IMR-90 (cell line): ENCODE measurements around the gene TMEM181. TPM values are rescaled to one million over a fixed set of nuclear protein-coding genes. Genes with fewer than 3 reads are reported as not detected.

Experiments used
- ATAC-seq: fragments of 200-7000 bp; cut with Tn5 transposase; 2 replicates; pipeline ENCODE4 v1.9.1; 2020; ENCODE audit warnings: low read depth, mild to moderate bottlenecking, moderate library complexity
- BruUV-seq: library from RNA; stranded (reverse); fragments of 400-500 nt; replicated peaks from 2 replicates; lab custom pipeline; 2021; lab: Mats Ljungman, UMichigan
- CTCF ChIA-PET: fragments of 300-600 bp; formaldehyde crosslinking; extraction: SDS; loops from one replicate; lab custom pipeline; 2021; ENCODE audit warnings: antibody characterized with exemption; lab: Yijun Ruan, JAX
- POLR2A ChIA-PET: fragments of 300-600 bp; sonication (Branson Sonifier 250); formaldehyde crosslinking; loops from one replicate; lab custom pipeline; 2022; ENCODE audit warnings: antibody characterized with exemption; ENCODE audit not compliant: unreplicated experiment; lab: Charles Lee
- DNase-seq: peaks from one replicate; pipeline ENCODE4 v3.0.0; 2013
- H2AFZ ChIP-seq: replicated peaks from 2 replicates; pipeline ENCODE3; 2013; ENCODE audit warnings: low read length, mild to moderate bottlenecking; ENCODE audit not compliant: poor library complexity
- H2AK5ac ChIP-seq: 2 replicates; pipeline ENCODE4 v1.6.1; 2013; ENCODE audit warnings: low read depth, low read length, inconsistent platforms
- H2AK9ac ChIP-seq: replicated peaks from 2 replicates; pipeline ENCODE3; 2013; ENCODE audit warnings: mild to moderate bottlenecking, low read depth, low read length, moderate library complexity; ENCODE audit not compliant: poor library complexity
- H2BK120ac ChIP-seq: 2 replicates; pipeline ENCODE4 v1.6.1; 2013; ENCODE audit warnings: low read depth, low read length, inconsistent platforms
- H2BK15ac ChIP-seq: 3 replicates; pipeline ENCODE4 v1.6.1; 2013; ENCODE audit warnings: low read depth, low read length, inconsistent platforms
- H2BK20ac ChIP-seq: 2 replicates; pipeline ENCODE4 v1.6.1; 2013; ENCODE audit warnings: low read depth, mild to moderate bottlenecking, inconsistent platforms, low read length, moderate library complexity
- H2BK5ac ChIP-seq: 2 replicates; pipeline ENCODE4 v1.6.1; 2013; ENCODE audit warnings: mild to moderate bottlenecking, low read depth, low read length, inconsistent platforms; ENCODE audit not compliant: poor library complexity, severe bottlenecking
- H3K14ac ChIP-seq: replicated peaks from 2 replicates; pipeline ENCODE4 v1.6.1; 2013; ENCODE audit warnings: low read depth, low read length, inconsistent platforms
- H3K18ac ChIP-seq: 2 replicates; pipeline ENCODE4 v1.6.1; 2013; ENCODE audit warnings: low read depth, low read length, control low read depth
- H3K23ac ChIP-seq: 2 replicates; pipeline ENCODE4 v1.6.1; 2013; ENCODE audit warnings: low read depth, low read length, inconsistent platforms
- H3K27ac ChIP-seq: 2 replicates; pipeline ENCODE4 v1.5.1; 2013; ENCODE audit warnings: mild to moderate bottlenecking, control low read depth, low read length; ENCODE audit not compliant: insufficient read depth
- H3K27me3 ChIP-seq: 2 replicates; pipeline ENCODE4 v1.6.1; 2013; ENCODE audit warnings: low read length; ENCODE audit not compliant: control insufficient read depth, insufficient read depth
- H3K36me3 ChIP-seq: 2 replicates; pipeline ENCODE4 v1.6.1; 2013; ENCODE audit warnings: low read length, mixed read lengths; ENCODE audit not compliant: control insufficient read depth, insufficient read depth
- H3K4ac ChIP-seq: 2 replicates; pipeline ENCODE4 v1.6.1; 2013; ENCODE audit warnings: low read depth, low read length, inconsistent platforms
- H3K4me1 ChIP-seq: 2 replicates; pipeline ENCODE4 v1.6.1; 2013; ENCODE audit warnings: low read length, mixed read lengths; ENCODE audit not compliant: control insufficient read depth, insufficient read depth
- H3K4me2 ChIP-seq: 2 replicates; pipeline ENCODE4 v1.6.1; 2013; ENCODE audit warnings: low read depth, mild to moderate bottlenecking, control low read depth, low read length, moderate library complexity
- H3K4me3 ChIP-seq: 2 replicates; pipeline ENCODE4 v1.5.1; 2013; ENCODE audit warnings: low read depth, mild to moderate bottlenecking, control low read depth, low read length, moderate library complexity; ENCODE audit not compliant: insufficient read depth
- H3K56ac ChIP-seq: 2 replicates; pipeline ENCODE4 v1.6.1; 2013; ENCODE audit warnings: low read length, inconsistent platforms; ENCODE audit not compliant: insufficient read depth; ENCODE audit errors: extremely low read depth
- H3K79me1 ChIP-seq, 2 experiments: 2 replicates each; pipeline ENCODE4 v1.6.1; 2013; ENCODE audit warnings: low read length in 2 of 2, inconsistent platforms in 1 of 2, low read depth in 1 of 2
- H3K9ac ChIP-seq: 2 replicates; pipeline ENCODE4 v1.6.1; 2013; ENCODE audit warnings: low read depth, low read length, control low read depth
- H3K9me1 ChIP-seq: 2 replicates; pipeline ENCODE4 v1.6.1; 2013; ENCODE audit warnings: low read length, inconsistent platforms; ENCODE audit not compliant: insufficient read depth
- H3K9me3 ChIP-seq: 2 replicates; pipeline ENCODE4 v1.6.1; 2013; ENCODE audit warnings: low read length; ENCODE audit not compliant: control insufficient read depth, insufficient read depth
- H4K20me1 ChIP-seq: 2 replicates; pipeline ENCODE4 v1.6.1; 2013; ENCODE audit warnings: low read length, inconsistent platforms; ENCODE audit not compliant: insufficient read depth
- H4K5ac ChIP-seq: 2 replicates; pipeline ENCODE4 v1.6.1; 2013; ENCODE audit warnings: mild to moderate bottlenecking, low read depth, low read length, control low read depth
- H4K8ac ChIP-seq, 2 experiments: 2 replicates each; pipeline ENCODE4 v1.6.1; 2013; ENCODE audit warnings: low read depth in 2 of 2, low read length in 2 of 2, control low read depth in 1 of 2, inconsistent platforms in 1 of 2
- H4K91ac ChIP-seq: 2 replicates; pipeline ENCODE4 v1.6.1; 2013; ENCODE audit warnings: low read depth, low read length, inconsistent platforms; ENCODE audit not compliant: insufficient read depth
- BHLHE40 ChIP-seq: fragments of 150-350 bp; IDR thresholded peaks from 2 replicates; pipeline ENCODE4 v1.6.1; 2016; ENCODE audit warnings: mild to moderate bottlenecking, low read depth, low read length
- CHD1 ChIP-seq: IDR thresholded peaks from 2 replicates; pipeline ENCODE4 v1.6.1; 2012; ENCODE audit warnings: low read depth, low read length, improper control_type of control experiment
- FOS ChIP-seq: fragments of 150-350 bp; IDR thresholded peaks from 2 replicates; pipeline ENCODE4 v1.6.1; 2016; ENCODE audit warnings: low read depth, low read length
- MXI1 ChIP-seq: IDR thresholded peaks from 2 replicates; pipeline ENCODE4 v1.6.1; 2012; ENCODE audit warnings: low read depth, mild to moderate bottlenecking, low read length, moderate library complexity, borderline replicate concordance
- RAD21 ChIP-seq: IDR thresholded peaks from 2 replicates; pipeline ENCODE4 v1.6.1; 2012; ENCODE audit warnings: low read length, improper control_type of control experiment
- RCOR1 ChIP-seq: IDR thresholded peaks from 2 replicates; pipeline ENCODE4 v1.6.1; 2012; ENCODE audit warnings: mild to moderate bottlenecking, low read length, improper control_type of control experiment; ENCODE audit not compliant: insufficient replicate concordance
- RFX5 ChIP-seq: IDR thresholded peaks from 2 replicates; pipeline ENCODE4 v1.8.0; 2012; ENCODE audit warnings: low read depth, mild to moderate bottlenecking, low read length, moderate library complexity
- WGBS, 2 experiments: methylation state at CpG; one replicate each; pipeline versions ENCODE4 v1.1.5 to v1.1.7; 2013; ENCODE audit warnings: missing lambda C conversion rate in 2 of 2; ENCODE audit not compliant: insufficient read length in 1 of 2; ENCODE audit errors: extremely low coverage in 2 of 2; 5-methylcytosine and 5-hydroxymethylcytosine counted together
- dilution Hi-C: fragments of 300-500 bp; cut with HindIII; formaldehyde crosslinking; loops from one replicate; pipeline ENCODE4 v1.14.3; 2018; ENCODE audit warnings: low sequenced_read_pairs; ENCODE audit not compliant: unreplicated experiment
- in situ Hi-C: fragments of 300-500 bp; cut with MboI; formaldehyde crosslinking; loops from 3 replicates; pipeline ENCODE4 v1.14.3; 2019; ENCODE audit warnings: low sequenced_read_pairs, inconsistent platforms, mixed read lengths
- intact Hi-C: fragments of 100-400 bp; cut with micrococcal nuclease; formaldehyde crosslinking; loops from 2 replicates; pipeline ENCODE4 v1.10.0; 2022
- polyA plus RNA-seq, 3 experiments: library from polyadenylated mRNA; depleted of rRNA; stranded (reverse); fragments of >200 nt; gene quantifications; 2 replicates each; pipeline ENCODE4 v1.2.3, GENCODE V29; 2012; ENCODE audit warnings: low replicate concordance in 1 of 3
- total RNA-seq: library from RNA; depleted of rRNA; stranded (reverse); fragments of >200 nt; gene quantifications from 2 replicates; pipeline ENCODE4 v1.2.3, GENCODE V29; 2012
- TF ChIP-seq, protein P1 (sequence below): fragments of 150-350 bp; IDR thresholded peaks from 2 replicates; pipeline ENCODE4 v1.6.1; 2017; ENCODE audit warnings: mild to moderate bottlenecking, antibody characterized with exemption, low read length, low read depth
- TF ChIP-seq, protein P2 (sequence below): fragments of 150-350 bp; IDR thresholded peaks from 2 replicates; pipeline ENCODE4 v1.6.1; 2016; ENCODE audit warnings: low read depth, mild to moderate bottlenecking, low read length, moderate library complexity, borderline replicate concordance

TMEM181 gene
- total and polyA plus RNA-seq, 2 of the 4 experiments (the other 2 are of a cell fraction), result 22.8 to 27.8 TPM

DNA sequence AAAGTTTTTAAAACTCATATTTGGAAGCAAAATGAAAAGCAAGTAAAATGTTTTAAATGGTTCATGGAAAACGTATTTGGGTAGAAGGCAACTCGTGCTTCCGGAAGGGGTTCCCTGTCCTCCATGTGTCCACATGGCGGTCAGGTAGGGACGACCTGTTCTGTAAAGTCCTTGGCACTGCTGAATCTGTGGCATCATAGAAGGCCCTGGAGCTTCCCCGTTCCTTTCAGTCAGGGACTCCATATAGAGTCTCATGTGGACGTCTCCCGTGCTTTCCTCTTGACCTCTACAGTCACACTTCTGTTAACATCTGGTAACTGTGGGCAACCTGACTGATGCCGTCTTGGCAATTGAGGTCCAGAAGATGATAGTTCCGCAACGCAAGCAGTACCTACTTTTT, 73.2 kb downstream of the TMEM181 start:
- peak overlapping the region in 1 of 2 experiments; percentile 73; a peak in 2 of 4 replicates for H4K8ac ChIP-seq

More for the DNA sequence above, 73.2 kb downstream of the TMEM181 start:
- H3K9me1 ChIP-seq, result peaks cover 21% of the 10 kb centered on the region
- no peak overlapping the region for H3K56ac ChIP-seq
- H3K4me2 ChIP-seq, result no peak overlapping the region
- peak overlapping the region; percentile 87; the same call in 1 of the 2 replicates for H3K18ac ChIP-seq
- H2AFZ ChIP-seq, result no peak overlapping the region
- H3K27ac ChIP-seq, result peak overlapping the region; percentile 74; the same call in 1 of the 2 replicates
- in situ Hi-C loops (loop anchor here (25.0 kb wide), 1 partner anchor 1079 kb away; no protein-coding TSS in a partner anchor), dilution Hi-C loops (no loop called here), intact Hi-C loops (no loop called here)
- CTCF ChIA-PET, result no interaction called here
- peak overlapping the region; percentile 52; the same call in 1 of the 2 replicates for H4K91ac ChIP-seq
- H3K4ac ChIP-seq, result peak overlapping the region; percentile 79
- H4K5ac ChIP-seq, result peak overlapping the region; percentile 79
- DNase-seq (no peak), ATAC-seq (no peak)
- H3K36me3 ChIP-seq, result peaks cover 28% of the 10 kb centered on the region
- H3K79me1 ChIP-seq, result peaks cover 10 to 63% of the 10 kb centered on the region in 2 experiments
- H3K27me3 ChIP-seq, result no peaks in the 10 kb centered on the region
- peak overlapping the region; percentile 48; the same call in 1 of the 2 replicates for H2AK5ac ChIP-seq
- peaks cover 12% of the 10 kb centered on the region; the same call in 1 of the 2 replicates for H4K20me1 ChIP-seq
- no peak overlapping the region for H3K23ac ChIP-seq
- no peaks in the 10 kb centered on the region for H3K9me3 ChIP-seq
- H2AK9ac ChIP-seq, result no peak overlapping the region
- H3K9ac ChIP-seq, result no peak overlapping the region
- H3K14ac ChIP-seq, result no peak overlapping the region
- peaks cover 14% of the 10 kb centered on the region for H3K4me1 ChIP-seq
- 89% methylated on average over 7 of the region's 11 CpGs; no CpG with 5 or more reads in 1 of the 2 experiments for WGBS, 2 experiments
- no peak for TF ChIP-seq BHLHE40
- TF ChIP-seq FOS, result no peak
- TF ChIP-seq, protein P1, sequence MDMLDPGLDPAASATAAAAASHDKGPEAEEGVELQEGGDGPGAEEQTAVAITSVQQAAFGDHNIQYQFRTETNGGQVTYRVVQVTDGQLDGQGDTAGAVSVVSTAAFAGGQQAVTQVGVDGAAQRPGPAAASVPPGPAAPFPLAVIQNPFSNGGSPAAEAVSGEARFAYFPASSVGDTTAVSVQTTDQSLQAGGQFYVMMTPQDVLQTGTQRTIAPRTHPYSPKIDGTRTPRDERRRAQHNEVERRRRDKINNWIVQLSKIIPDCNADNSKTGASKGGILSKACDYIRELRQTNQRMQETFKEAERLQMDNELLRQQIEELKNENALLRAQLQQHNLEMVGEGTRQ, result no peak
- TF ChIP-seq RAD21, result no peak
- TF ChIP-seq RFX5, result no peak
- TF ChIP-seq RCOR1, result no peak
- TF ChIP-seq MXI1, result no peak
- no peak for TF ChIP-seq CHD1
- TF ChIP-seq, protein P2, sequence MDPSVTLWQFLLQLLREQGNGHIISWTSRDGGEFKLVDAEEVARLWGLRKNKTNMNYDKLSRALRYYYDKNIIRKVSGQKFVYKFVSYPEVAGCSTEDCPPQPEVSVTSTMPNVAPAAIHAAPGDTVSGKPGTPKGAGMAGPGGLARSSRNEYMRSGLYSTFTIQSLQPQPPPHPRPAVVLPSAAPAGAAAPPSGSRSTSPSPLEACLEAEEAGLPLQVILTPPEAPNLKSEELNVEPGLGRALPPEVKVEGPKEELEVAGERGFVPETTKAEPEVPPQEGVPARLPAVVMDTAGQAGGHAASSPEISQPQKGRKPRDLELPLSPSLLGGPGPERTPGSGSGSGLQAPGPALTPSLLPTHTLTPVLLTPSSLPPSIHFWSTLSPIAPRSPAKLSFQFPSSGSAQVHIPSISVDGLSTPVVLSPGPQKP, result no peak
- peak overlapping the region; percentile 11; the same call in 1 of the 3 replicates for H2BK15ac ChIP-seq
- no peak overlapping the region for H3K4me3 ChIP-seq
- BruUV-seq, result no TSS peak
- POLR2A ChIA-PET, result no interaction called here
- peak overlapping the region; percentile 56 for H2BK5ac ChIP-seq
- H2BK120ac ChIP-seq, result peak overlapping the region; percentile 62
- H2BK20ac ChIP-seq, result peak overlapping the region; percentile 11; the same call in 1 of the 2 replicates
